ENCODE data around the gene SELENOO.

GRCh38 chr22:50171965-50172421, 28.8 kb upstream of the SELENOO start:
- TF ChIP-seq CTCF (IDR thresholded peaks at IDR 0.05): no peak
- TF ChIP-seq POLR2A (IDR thresholded peaks at IDR 0.05): no peak
- no peak for TF ChIP-seq EP300 (IDR thresholded peaks at IDR 0.05)

Measured in ovary (tissue), 3 donors.